ENCODE results near the gene SLC12A5. TPM values are rescaled to one million over a fixed set of nuclear protein-coding genes. Genes with fewer than 3 reads are reported as not detected.

The SLC12A5 gene
- total RNA-seq: 31.2 TPM

GRCh38 chr20:46028772-46029371 is at the start of gene SLC12A5:
Gene SLC12A5 (plus strand): TSS chr20:46029215. CDS start chr20:46029345, 130 bp downstream.

GRCh38 chr20:46089417-46090388 is 60.7 kb downstream of the SLC12A5 start, which contains the start of gene NCOA5:
Gene NCOA5 (minus strand): TSS chr20:46089962. CDS start chr20:46079424, 10,538 bp downstream.

Other genes with a start within 250 kb of the SLC12A5 start
- not detected for gene WFDC3, start 237.3 kb upstream of the SLC12A5 start, total RNA-seq
- 17.8 TPM for gene DNTTIP1, start 237.3 kb upstream of the SLC12A5 start, total RNA-seq
- 15.3 TPM for gene UBE2C, start 216.6 kb upstream of the SLC12A5 start, total RNA-seq
- gene TNNC2, start 201.9 kb upstream of the SLC12A5 start, total RNA-seq: 93.6 TPM
- gene SNX21, start 195.4 kb upstream of the SLC12A5 start, total RNA-seq: 86.1 TPM
- 36.1 TPM for gene ACOT8, start 171.8 kb upstream of the SLC12A5 start, total RNA-seq
- gene ZSWIM3, start 171.6 kb upstream of the SLC12A5 start, total RNA-seq: 16.2 TPM
- gene ZSWIM1, start 148.0 kb upstream of the SLC12A5 start, total RNA-seq: 9.4 TPM
- gene SPATA25, start 141.6 kb upstream of the SLC12A5 start, total RNA-seq: 7.6 TPM
- 12.8 TPM for gene NEURL2, start 138.0 kb upstream of the SLC12A5 start, total RNA-seq
- gene CTSA, start 137.9 kb upstream of the SLC12A5 start, total RNA-seq: 50.5 TPM
- 58.0 TPM for gene PLTP, start 117.1 kb upstream of the SLC12A5 start, total RNA-seq
- 41.5 TPM for gene PCIF1, start 94.5 kb upstream of the SLC12A5 start, total RNA-seq
- 21.8 TPM for gene ZNF335, start 57.0 kb upstream of the SLC12A5 start, total RNA-seq
- gene MMP9, start 20.3 kb upstream of the SLC12A5 start, total RNA-seq: 2.5 TPM
- 51.7 TPM for gene NCOA5, start 60.7 kb downstream of the SLC12A5 start, total RNA-seq
- 3.1 TPM for gene CD40, start 89.1 kb downstream of the SLC12A5 start, total RNA-seq